Measurements from ENCODE around the gene HVCN1.
A peak's percentile ranks its signal among the peaks of the same experiment; 100 is the strongest.
"Not testable (repeated sequence)": the region's sequence is repeated elsewhere in the genome, so short reads cannot be mapped to it uniquely, and the experiment has no call there.

Gene HVCN1

GRCh38 chr12:110636516-110636915, 52.4 kb downstream of the HVCN1 start:
- DNase-seq (ENCODE audit: insufficient read length) = no peak
- FAIRE-seq = peak; percentile 81
- TF ChIP-seq TAF1 (IDR thresholded peaks at IDR 0.05; ENCODE audit: borderline replicate concordance, low read depth, low read length) (no peak), POLR2A (IDR thresholded peaks at IDR 0.05; ENCODE audit: low read depth, low read length) (no peak), POLR2AphosphoS5 (IDR thresholded peaks at IDR 0.05; ENCODE audit: low read depth, low read length) (no peak)

DNA sequence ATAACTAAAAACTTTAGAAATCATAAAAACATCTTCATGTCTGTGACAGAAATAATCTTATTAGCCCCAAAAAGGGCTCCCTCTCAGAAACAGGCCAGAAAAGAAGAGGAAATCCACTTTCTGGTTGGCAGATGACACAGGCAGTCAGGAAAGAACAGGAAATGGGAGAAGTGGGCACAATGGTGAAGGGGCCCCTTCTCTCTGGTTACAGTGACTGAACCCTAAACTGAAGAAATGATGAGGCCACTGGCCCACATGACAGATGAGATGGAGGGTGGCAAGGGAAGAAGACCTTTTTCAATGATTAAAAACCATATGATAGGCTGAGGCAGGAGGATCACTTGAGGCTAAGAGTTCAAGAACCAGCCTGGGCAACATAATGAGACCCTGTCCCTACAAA, 53.9 kb downstream of the HVCN1 start:
- no peak for FAIRE-seq
- DNase-seq (ENCODE audit: insufficient read length) = no peak
- TF ChIP-seq POLR2AphosphoS5 (IDR thresholded peaks at IDR 0.05; ENCODE audit: low read depth, low read length) = no peak
- TF ChIP-seq TAF1 (IDR thresholded peaks at IDR 0.05; ENCODE audit: borderline replicate concordance, low read depth, low read length) = no peak
- no peak for TF ChIP-seq POLR2A (IDR thresholded peaks at IDR 0.05; ENCODE audit: low read depth, low read length)

DNA sequence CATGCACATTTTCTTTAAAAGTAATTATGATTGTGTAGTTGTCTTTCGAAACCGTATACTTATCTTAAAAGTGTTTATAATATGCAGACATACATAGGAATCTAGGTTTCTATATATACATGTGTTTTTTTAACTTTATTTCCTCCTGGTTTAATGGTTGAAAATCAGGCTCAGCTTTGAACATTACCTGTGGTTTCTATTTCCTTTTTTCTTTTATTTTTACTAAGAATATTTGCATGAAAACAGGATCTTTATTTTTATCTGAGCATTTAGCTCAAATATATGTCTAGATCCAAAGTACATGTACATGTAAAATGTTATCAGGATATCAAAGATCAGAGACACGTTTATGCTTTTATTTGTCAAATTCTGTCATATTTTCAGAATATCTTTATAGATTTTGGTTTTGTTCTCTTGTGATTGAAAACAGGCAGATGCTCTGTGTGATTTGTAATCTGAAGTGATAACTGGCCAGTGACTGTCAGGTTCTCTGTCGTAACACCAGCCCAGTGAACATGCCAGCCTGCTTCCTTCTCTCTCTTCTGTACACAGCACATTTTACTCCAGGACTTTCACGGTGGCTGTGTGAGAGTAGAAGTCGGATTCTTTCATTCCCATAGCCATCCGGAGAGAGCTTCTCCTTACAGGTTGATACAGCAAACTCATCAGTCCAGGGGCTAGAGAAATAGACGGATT, 61.3 kb downstream of the HVCN1 start:
- FAIRE-seq = peak; percentile 50
- DNase-seq (ENCODE audit: insufficient read length) = no peak
- TF ChIP-seq POLR2A (IDR thresholded peaks at IDR 0.05; ENCODE audit: low read depth, low read length) (no peak), POLR2AphosphoS5 (IDR thresholded peaks at IDR 0.05; ENCODE audit: low read depth, low read length) (no peak), TAF1 (IDR thresholded peaks at IDR 0.05; ENCODE audit: borderline replicate concordance, low read depth, low read length) (no peak)

DNA sequence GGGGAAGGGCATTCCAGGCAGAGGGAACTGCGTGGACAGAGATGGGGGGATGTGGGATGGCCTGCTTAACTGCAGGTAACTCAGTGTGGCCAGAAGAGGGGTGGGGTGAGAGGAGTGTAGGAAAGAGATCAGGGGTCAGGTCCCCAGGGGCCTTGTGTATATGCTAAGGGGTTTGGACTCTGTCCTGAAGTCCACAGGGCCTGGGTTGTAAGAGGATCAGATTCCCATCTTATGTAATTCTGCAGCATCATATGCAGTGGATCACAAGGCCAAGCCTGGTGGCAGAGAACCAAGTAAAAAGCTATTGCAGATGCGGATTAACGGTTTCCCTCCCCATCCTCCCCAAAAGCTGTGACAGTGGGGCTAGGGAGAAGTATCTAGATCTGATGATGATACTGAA, 66.3 kb downstream of the HVCN1 start:
- FAIRE-seq (no peak), DNase-seq (ENCODE audit: insufficient read length) (no peak)
- TF ChIP-seq POLR2AphosphoS5 (IDR thresholded peaks at IDR 0.05; ENCODE audit: low read depth, low read length) (no peak), TAF1 (IDR thresholded peaks at IDR 0.05; ENCODE audit: borderline replicate concordance, low read depth, low read length) (no peak), POLR2A (IDR thresholded peaks at IDR 0.05; ENCODE audit: low read depth, low read length) (no peak)

DNA sequence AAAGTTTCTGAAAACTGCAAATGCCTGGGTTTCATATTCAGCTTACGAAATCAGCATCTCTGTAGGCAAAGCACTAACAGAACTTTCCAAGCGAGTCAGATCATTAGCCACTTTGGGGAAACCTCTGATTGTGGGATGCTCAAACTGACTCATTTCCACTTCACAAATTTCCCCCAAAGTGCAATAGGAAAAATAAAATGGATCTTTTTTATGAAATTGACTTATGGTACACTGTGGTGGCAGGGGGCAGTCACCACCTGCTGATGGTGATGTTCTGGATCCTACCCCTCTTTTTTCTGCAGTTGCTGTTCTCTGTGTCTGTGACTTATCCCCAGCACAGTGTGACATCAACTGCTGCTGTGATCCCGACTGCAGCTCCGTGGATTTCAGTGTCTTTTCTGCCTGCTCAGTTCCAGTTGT, 69.4 kb downstream of the HVCN1 start:
- FAIRE-seq = peak; percentile 90

GRCh38 chr12:110616471-110617115, 72.3 kb downstream of the HVCN1 start:
- TF ChIP-seq TAF1 (IDR thresholded peaks at IDR 0.05; ENCODE audit: borderline replicate concordance, low read depth, low read length) (no peak), POLR2AphosphoS5 (IDR thresholded peaks at IDR 0.05; ENCODE audit: low read depth, low read length) (no peak), POLR2A (IDR thresholded peaks at IDR 0.05; ENCODE audit: low read depth, low read length) (no peak)
- FAIRE-seq = no peak
- DNase-seq (ENCODE audit: insufficient read length) = no peak

More for the DNA sequence above, 69.4 kb downstream of the HVCN1 start:
- TF ChIP-seq TAF1 (IDR thresholded peaks at IDR 0.05; ENCODE audit: borderline replicate concordance, low read depth, low read length) (no peak), POLR2A (IDR thresholded peaks at IDR 0.05; ENCODE audit: low read depth, low read length) (peak; percentile 26; the same call in 1 of the 2 replicates), POLR2AphosphoS5 (IDR thresholded peaks at IDR 0.05; ENCODE audit: low read depth, low read length) (no peak)
- DNase-seq (ENCODE audit: insufficient read length) = no peak

- DNase-seq (ENCODE audit: insufficient read length) (no peak), FAIRE-seq (no peak)
- TF ChIP-seq TAF1 (IDR thresholded peaks at IDR 0.05; ENCODE audit: borderline replicate concordance, low read depth, low read length) = no peak
- no peak for TF ChIP-seq POLR2AphosphoS5 (IDR thresholded peaks at IDR 0.05; ENCODE audit: low read depth, low read length)
- no peak for TF ChIP-seq POLR2A (IDR thresholded peaks at IDR 0.05; ENCODE audit: low read depth, low read length)
Measured at GRCh38 chr12:110615171-110615570, 73.7 kb downstream of the HVCN1 start.

GRCh38 chr12:110613771-110614684, 74.9 kb downstream of the HVCN1 start, which contains the start of gene TCTN1:
Gene TCTN1 (plus strand): TSS chr12:110614129. CDS start chr12:110614183, 54 bp downstream.
- TF ChIP-seq POLR2AphosphoS5 (IDR thresholded peaks at IDR 0.05; ENCODE audit: low read depth, low read length) (peak; percentile 69; the same call in 1 of the 2 replicates), POLR2A (IDR thresholded peaks at IDR 0.05; ENCODE audit: low read depth, low read length) (peak; percentile 86), TAF1 (IDR thresholded peaks at IDR 0.05; ENCODE audit: borderline replicate concordance, low read depth, low read length) (0 out of 2 replicates have a peak, but pooled peaks have one; percentile 48)
- FAIRE-seq (peak; percentile 99), DNase-seq (ENCODE audit: insufficient read length) (peak; percentile 97)

DNA sequence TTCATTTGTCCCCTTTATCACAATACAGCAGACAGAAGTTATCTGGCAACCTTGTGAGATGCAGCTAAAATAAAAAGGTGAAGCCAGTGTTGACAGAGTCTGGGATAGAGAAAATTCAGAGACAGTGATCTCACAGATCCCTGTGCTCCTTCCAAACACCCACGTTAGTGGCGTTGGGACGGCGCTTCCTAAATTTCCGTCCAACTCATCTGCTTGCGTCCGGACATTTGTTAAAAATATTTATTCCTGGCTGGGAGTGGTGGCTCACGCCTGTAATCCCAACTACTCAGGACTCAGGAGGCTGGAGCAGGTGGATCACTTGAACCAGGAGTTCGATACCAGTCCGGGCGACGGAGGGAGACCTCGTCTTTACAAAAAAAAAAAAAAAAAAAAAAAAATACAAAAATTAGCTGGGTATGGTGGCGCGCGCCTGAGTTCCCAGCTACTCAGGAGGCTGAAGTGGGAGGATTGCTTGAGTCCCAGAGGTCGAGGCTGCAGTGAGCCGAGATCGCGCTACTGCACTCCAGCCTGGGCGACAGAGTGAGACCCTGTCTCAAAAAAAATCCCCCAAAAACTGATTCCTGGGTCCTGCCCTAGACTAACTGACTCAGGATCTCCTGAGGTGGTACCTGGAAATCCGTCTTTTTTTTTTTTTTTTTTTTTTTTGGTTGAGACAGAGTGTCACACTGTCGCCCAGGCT, 75.7 kb downstream of the HVCN1 start:
- DNase-seq (ENCODE audit: insufficient read length) (no peak), FAIRE-seq (no peak)
- no peak for TF ChIP-seq POLR2A (IDR thresholded peaks at IDR 0.05; ENCODE audit: low read depth, low read length)
- no peak for TF ChIP-seq TAF1 (IDR thresholded peaks at IDR 0.05; ENCODE audit: borderline replicate concordance, low read depth, low read length)
- no peak for TF ChIP-seq POLR2AphosphoS5 (IDR thresholded peaks at IDR 0.05; ENCODE audit: low read depth, low read length)

DNA sequence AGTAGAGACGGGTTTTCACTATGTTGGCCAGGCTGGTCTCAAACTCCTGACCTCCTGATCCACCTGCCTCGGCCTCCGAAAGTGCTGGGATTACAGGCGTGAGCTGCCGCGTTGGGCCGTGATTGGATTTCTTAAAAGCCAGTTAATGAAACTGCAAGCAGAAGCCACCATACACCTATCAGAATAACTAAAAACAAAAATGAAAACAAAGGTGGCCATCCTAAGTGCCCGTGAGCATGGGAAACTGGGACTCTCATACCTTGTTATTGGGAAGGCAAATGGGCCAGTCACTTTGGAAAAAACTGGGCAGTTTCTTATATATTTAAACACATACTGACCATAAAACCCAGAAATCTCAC, 82.7 kb downstream of the HVCN1 start:
- TF ChIP-seq POLR2A (IDR thresholded peaks at IDR 0.05; ENCODE audit: low read depth, low read length) = no peak
- no peak for TF ChIP-seq POLR2AphosphoS5 (IDR thresholded peaks at IDR 0.05; ENCODE audit: low read depth, low read length)
- no peak for TF ChIP-seq TAF1 (IDR thresholded peaks at IDR 0.05; ENCODE audit: borderline replicate concordance, low read depth, low read length)
- FAIRE-seq (no peak), DNase-seq (ENCODE audit: insufficient read length) (no peak)

DNA sequence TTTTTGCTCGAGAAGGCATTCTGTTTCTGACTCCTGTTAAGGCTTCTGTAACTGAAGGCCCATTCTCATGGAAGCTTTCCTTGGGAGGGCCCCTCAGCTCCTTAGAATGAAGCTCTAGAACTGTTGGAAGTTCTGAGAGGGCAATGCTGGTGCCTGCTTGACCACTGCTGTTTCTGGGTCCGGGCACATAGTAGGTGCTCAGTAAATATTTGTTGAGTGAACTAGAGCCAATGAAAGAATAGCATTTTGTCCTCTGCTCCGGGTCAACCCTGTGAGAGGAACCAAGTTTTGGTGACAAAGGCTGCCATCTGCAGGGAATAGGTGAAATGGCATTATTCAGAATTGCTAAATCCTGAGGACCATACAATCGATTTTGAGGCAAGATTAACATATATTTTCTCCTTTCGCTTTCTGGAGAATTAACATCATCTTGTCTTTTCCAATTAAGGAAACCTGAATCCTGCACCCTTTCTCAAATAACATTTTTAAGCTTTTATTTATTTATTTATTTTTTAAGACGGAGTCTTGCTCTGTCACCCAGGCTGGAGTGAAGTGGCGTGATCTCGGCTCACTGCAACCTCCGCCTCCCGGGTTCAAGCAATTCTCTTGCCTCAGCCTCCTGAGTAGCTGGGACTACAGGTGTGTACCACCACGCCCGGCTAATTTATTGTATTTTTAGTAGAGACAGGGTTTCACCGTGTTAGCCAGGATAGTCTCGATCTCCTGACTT, 86.7 kb downstream of the HVCN1 start:
- FAIRE-seq = peak; percentile 89
- not testable (repeated sequence) for DNase-seq (ENCODE audit: insufficient read length)

Data from GM12892 (cell line).